ENCODE results near the gene TUBA1C. TPM values are rescaled to one million over a fixed set of nuclear protein-coding genes. Genes with fewer than 3 reads are reported as not detected.

Gene TUBA1C
- polyA plus RNA-seq (2011; rRNA removed) (947 and 1,207 TPM in 2 replicates), polyA minus RNA-seq (2011; rRNA and poly(A)+ RNA removed) (1,413 and 1,753 TPM in 2 replicates)

DNA sequence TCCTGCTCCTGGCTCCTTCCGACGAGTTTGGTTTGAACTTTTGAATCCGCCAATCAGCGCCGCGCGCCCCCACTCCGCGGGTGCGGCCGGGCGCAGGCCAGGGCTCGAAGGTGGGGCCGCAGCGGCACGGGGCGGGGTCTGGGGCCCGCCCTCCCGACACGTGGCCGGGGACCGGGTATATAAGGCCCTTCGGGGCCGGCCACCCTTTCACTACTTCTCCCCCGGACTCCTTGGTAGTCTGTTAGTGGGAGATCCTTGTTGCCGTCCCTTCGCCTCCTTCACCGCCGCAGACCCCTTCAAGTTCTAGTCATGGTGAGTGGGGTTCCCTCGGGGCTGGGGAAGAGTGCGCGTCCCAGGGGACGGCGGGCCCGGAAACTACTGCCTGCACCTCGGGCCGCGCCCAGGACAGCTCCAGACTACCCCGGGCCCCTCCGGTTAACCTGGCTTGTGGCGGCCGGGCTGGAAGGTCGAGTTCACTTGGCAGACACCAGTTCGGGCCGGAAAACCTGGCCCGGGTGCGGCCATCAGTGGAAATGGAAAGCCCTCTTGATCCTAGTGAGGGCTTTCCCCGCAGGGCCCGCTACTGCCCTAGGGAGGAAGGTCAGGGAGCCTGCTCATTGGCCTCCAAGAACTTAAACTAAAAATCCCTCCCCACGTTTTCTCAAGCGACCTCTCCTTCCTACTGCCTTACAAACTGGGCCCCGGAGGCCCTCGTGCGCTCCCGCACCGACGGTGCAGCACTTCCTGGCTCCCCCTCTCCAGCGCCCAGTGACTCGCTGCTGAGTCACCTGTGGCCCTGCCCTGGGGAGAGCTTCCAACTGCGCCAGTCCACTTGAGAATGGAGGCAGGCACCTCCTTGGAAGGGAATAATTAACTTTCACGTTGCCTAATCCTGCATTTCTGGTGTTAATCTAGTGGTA is at the start of gene TUBA1C:
Gene TUBA1C (plus strand): TSS at position 210 of the 920 bp plus-strand sequence. CDS start 100 bp downstream, at position 310.
- ChIA-PET POLR2A (interaction anchor here (0.6 to 2.8 kb wide), 16 partner anchors 9 to 354 kb away, joined by 3 to 17 read pairs (median 3); partner anchors contain the start of genes ARF3, SPATS2, TROAP and TUBA1A), CTCF (no interaction called here)
- TF ChIP-seq, protein P1, sequence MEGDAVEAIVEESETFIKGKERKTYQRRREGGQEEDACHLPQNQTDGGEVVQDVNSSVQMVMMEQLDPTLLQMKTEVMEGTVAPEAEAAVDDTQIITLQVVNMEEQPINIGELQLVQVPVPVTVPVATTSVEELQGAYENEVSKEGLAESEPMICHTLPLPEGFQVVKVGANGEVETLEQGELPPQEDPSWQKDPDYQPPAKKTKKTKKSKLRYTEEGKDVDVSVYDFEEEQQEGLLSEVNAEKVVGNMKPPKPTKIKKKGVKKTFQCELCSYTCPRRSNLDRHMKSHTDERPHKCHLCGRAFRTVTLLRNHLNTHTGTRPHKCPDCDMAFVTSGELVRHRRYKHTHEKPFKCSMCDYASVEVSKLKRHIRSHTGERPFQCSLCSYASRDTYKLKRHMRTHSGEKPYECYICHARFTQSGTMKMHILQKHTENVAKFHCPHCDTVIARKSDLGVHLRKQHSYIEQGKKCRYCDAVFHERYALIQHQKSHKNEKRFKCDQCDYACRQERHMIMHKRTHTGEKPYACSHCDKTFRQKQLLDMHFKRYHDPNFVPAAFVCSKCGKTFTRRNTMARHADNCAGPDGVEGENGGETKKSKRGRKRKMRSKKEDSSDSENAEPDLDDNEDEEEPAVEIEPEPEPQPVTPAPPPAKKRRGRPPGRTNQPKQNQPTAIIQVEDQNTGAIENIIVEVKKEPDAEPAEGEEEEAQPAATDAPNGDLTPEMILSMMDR (IDR thresholded peaks at IDR 0.05; ENCODE audit: low read depth, low read length): 0 out of 2 replicates have a peak, but pooled peaks have one; percentile 1
- no peaks in the 10 kb centered on the region for H3K27me3 ChIP-seq (ENCODE audit: control insufficient read depth, insufficient read depth, low read length)
- peak within 1 kb of the TSS; percentile 86 for H3K4me3 ChIP-seq (ENCODE audit: low read depth, low read length)
- DNase-seq (ENCODE audit: low read depth, low spot score): peak; percentile 77
- peaks cover 12% of the 10 kb centered on the region for H3K9me3 ChIP-seq (ENCODE audit: control insufficient read depth, insufficient read depth, low read length)
- peak within 1 kb of the TSS; percentile 98 for H3K27ac ChIP-seq (ENCODE audit: low read depth, low read length)

DNA sequence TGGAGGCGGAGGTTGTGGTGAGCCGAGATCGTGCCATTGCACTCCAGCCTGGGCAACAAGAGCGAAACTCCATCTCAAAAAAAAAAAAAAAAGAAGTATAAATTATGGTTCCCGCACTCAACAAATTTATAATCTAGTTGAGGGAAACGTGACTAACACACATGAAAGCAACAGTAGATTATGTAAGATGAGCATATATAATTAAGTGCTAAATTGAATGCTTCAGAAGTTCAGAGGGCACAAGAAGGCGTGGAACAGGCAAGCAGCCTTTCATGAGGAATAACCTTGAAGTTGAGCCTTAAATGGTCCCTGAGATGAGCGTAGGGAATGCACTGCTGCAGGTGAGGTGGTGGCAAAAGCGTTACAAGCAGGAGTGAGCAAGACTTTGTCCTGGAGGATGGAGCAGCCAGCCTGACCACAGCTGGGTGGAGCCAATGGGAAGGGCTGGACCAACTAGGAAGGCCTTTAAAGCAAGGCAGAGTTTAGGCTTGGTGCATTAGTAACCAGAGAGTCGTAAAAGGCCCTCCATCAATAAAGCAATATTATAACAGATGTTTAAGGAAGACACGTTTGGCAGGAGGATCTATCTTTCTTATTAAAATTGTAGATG is 45.4 kb upstream of the TUBA1C start:
- no peak for DNase-seq (ENCODE audit: low read depth, low spot score)
- ChIA-PET POLR2A (no interaction called here), CTCF (no interaction called here)
- TF ChIP-seq, protein P1 (IDR thresholded peaks at IDR 0.05; ENCODE audit: low read depth, low read length): no peak
- H3K9me3 ChIP-seq (ENCODE audit: control insufficient read depth, insufficient read depth, low read length): no peaks in the 10 kb centered on the region
- H3K27ac ChIP-seq (ENCODE audit: low read depth, low read length): no peak overlapping the region
- no peaks in the 10 kb centered on the region for H3K27me3 ChIP-seq (ENCODE audit: control insufficient read depth, insufficient read depth, low read length)
- no peak overlapping the region for H3K4me3 ChIP-seq (ENCODE audit: low read depth, low read length)

DNA sequence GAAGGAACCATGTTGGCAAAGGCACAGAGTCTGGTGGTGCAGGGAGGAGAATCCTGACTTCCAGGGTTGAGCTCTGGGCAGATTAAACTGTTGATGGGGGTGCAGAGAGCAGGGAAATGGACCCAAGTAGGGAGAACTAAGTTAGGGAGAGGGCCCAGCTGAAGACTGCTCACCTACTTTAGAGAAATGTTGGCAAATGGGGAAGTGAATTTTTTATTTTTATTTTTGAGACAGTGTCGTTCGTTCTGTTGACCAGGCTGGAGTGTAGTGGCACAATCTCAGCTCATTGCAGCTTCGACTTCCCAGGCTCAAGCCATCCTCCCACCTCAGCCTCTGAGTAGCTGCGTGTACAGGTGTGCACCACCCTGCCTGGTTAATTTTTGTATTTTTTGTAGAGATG is 43.9 kb upstream of the TUBA1C start:
- no peak overlapping the region for H3K27ac ChIP-seq (ENCODE audit: low read depth, low read length)
- POLR2A ChIA-PET: interaction anchor here (0.7 to 3.0 kb wide), 5 partner anchors 33 to 202 kb away, joined by 3 to 49 read pairs (median 3); partner anchors contain the start of genes TUBA1A and TUBA1B
- H3K27me3 ChIP-seq (ENCODE audit: control insufficient read depth, insufficient read depth, low read length): no peaks in the 10 kb centered on the region
- CTCF ChIA-PET: interaction anchor here (0.9 kb wide), 2 partner anchors 24 to 91 kb away, joined by 3 to 4 read pairs; no protein-coding TSS in a partner anchor
- no peaks in the 10 kb centered on the region for H3K9me3 ChIP-seq (ENCODE audit: control insufficient read depth, insufficient read depth, low read length)
- no peak for DNase-seq (ENCODE audit: low read depth, low spot score)
- TF ChIP-seq, protein P1 (IDR thresholded peaks at IDR 0.05; ENCODE audit: low read depth, low read length): no peak
- H3K4me3 ChIP-seq (ENCODE audit: low read depth, low read length): no peak overlapping the region

DNA sequence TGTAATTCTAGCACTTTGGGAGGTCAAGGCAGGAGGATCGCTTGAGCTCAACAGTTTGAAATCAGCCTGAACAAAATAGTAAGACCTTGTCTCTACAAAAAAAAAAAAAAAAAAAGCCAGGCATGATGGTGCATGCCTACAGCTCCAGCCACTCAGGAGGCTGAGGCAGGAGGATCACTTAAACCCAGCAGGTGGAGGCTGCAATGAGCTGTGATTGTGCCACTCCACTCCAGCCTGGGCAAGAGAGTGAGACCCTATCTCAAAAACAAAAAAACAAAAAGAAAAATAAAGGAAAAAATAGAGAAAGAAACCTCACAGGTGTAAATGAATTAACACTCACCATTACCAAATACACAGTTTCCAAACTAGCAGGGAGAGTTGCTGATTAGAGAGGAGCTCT is 41.8 kb upstream of the TUBA1C start:
- TF ChIP-seq, protein P1 (IDR thresholded peaks at IDR 0.05; ENCODE audit: low read depth, low read length): no peak
- CTCF ChIA-PET: interaction anchor here (0.8 to 2.4 kb wide), 5 partner anchors 11 to 134 kb away, joined by 3 to 29 read pairs (median 9); no protein-coding TSS in a partner anchor

More for the DNA sequence above, 41.8 kb upstream of the TUBA1C start:
- peak overlapping the region; percentile 91 for H3K27ac ChIP-seq (ENCODE audit: low read depth, low read length)
- H3K4me3 ChIP-seq (ENCODE audit: low read depth, low read length): no peak overlapping the region
- no peaks in the 10 kb centered on the region for H3K9me3 ChIP-seq (ENCODE audit: control insufficient read depth, insufficient read depth, low read length)
- H3K27me3 ChIP-seq (ENCODE audit: control insufficient read depth, insufficient read depth, low read length): no peaks in the 10 kb centered on the region
- no peak for DNase-seq (ENCODE audit: low read depth, low spot score)
- POLR2A ChIA-PET: interaction anchor here (0.6 to 3.0 kb wide), 14 partner anchors 9 to 399 kb away, joined by 3 to 49 read pairs (median 4); partner anchors contain the start of genes TROAP, TUBA1A and TUBA1B
